Gastroesophageal sphincter (tissue), 4 donors: Measurements from ENCODE around the gene BAD. TPM values are rescaled to one million over a fixed set of nuclear protein-coding genes. Genes with fewer than 3 reads are reported as not detected.
"Not testable (repeated sequence)": the region's sequence is repeated elsewhere in the genome, so short reads cannot be mapped to it uniquely, and the experiment has no call there.

ENCODE experiments used
- ATAC-seq: fragments of 150-250 bp; one replicate; pipeline ENCODE4 v1.9.1; 2016; ENCODE audit warnings: mild to moderate bottlenecking, moderate library complexity
- H3K27ac ChIP-seq, 4 donors: fragments of 200-600 bp; sonication (generic) in 3 of 4; 1 replicate in 3 of 4; 2 replicates in 1 of 4; pipeline ENCODE4 v1.5.1; 2016 to 2019
- H3K27me3 ChIP-seq: fragments of 200-600 bp; sonication (generic); one replicate; pipeline ENCODE4 v1.5.1; 2019
- H3K36me3 ChIP-seq, 2 donors: fragments of 200-600 bp; sonication (generic); one replicate each; pipeline ENCODE4 v1.5.1; 2019; ENCODE audit warnings: control low read depth in 1 of 2
- H3K4me1 ChIP-seq, 3 donors: fragments of 200-600 bp; sonication (generic); 1 replicate in 2 of 3; 2 replicates in 1 of 3; pipeline ENCODE4 v1.5.1; 2016 to 2019; ENCODE audit warnings: control low read depth in 2 of 3
- H3K4me3 ChIP-seq, 2 donors: fragments of 200-600 bp; sonication (generic); one replicate each; pipeline ENCODE4 v1.5.1; 2019; ENCODE audit warnings: mild to moderate bottlenecking in 1 of 2, moderate library complexity in 1 of 2
- H3K9me3 ChIP-seq, 3 donors: fragments of 200-600 bp; sonication (generic); one replicate each; pipeline ENCODE4 v1.5.1; 2017 to 2019; ENCODE audit warnings: control low read depth in 2 of 3
- CTCF ChIP-seq, 4 experiments: fragments of 200-600 bp in 2 of 4; fragments of 450-650 bp in 2 of 4; sonication (generic) in 1 of 4; IDR thresholded peaks; one replicate each; pipeline ENCODE4 v1.5.1; 2017 to 2019; ENCODE audit warnings: antibody characterized with exemption in 4 of 4, mild to moderate bottlenecking in 2 of 4, moderate library complexity in 2 of 4
- EP300 ChIP-seq: sonication (generic); formaldehyde crosslinking; IDR thresholded peaks from one replicate; pipeline ENCODE4 v1.6.1; 2017; ENCODE audit warnings: antibody characterized with exemption, mild to moderate bottlenecking
- POLR2A ChIP-seq, 2 donors: fragments of 450-650 bp; IDR thresholded peaks; one replicate each; pipeline ENCODE4 v1.6.1; 2017; ENCODE audit warnings: antibody characterized with exemption in 2 of 2, mild to moderate bottlenecking in 2 of 2, moderate library complexity in 1 of 2
- POLR2AphosphoS5 ChIP-seq: sonication (generic); formaldehyde crosslinking; IDR thresholded peaks from one replicate; pipeline ENCODE4 v1.6.1; 2017; ENCODE audit warnings: antibody characterized with exemption
- WGBS, 2 donors: methylation state at CpG; one replicate each; pipeline ENCODE4 v1.1.5; 2018; ENCODE audit warnings: low coverage in 1 of 2; 5-methylcytosine and 5-hydroxymethylcytosine counted together
- total RNA-seq, 4 donors: library from RNA; depleted of rRNA; stranded (reverse); fragments of >200 nt; gene quantifications; one replicate each; pipeline ENCODE4 v1.1.0, GENCODE V29; 2016

The BAD gene
- total RNA-seq, 4 donors from 2014 or later: 97.1 to 156 (median 135) TPM

- no peak for ATAC-seq
- H3K36me3 ChIP-seq: peaks cover 0 to 57% of the 10 kb centered on the region in 2 donors
- H3K27me3 ChIP-seq: no peaks in the 10 kb centered on the region
- H3K9me3 ChIP-seq: no peaks in the 10 kb centered on the region
- 8 to 25% methylated on average over 9 to 10 of the region's 19 CpGs for WGBS, 2 donors
- H3K4me3 ChIP-seq: peak overlapping the region; percentile 44 to 89
- no peak for TF ChIP-seq POLR2A (IDR thresholded peaks at IDR 0.05)
- no peak for TF ChIP-seq EP300
- no peak for TF ChIP-seq POLR2AphosphoS5
- TF ChIP-seq CTCF (IDR thresholded peaks at IDR 0.05): no peak
- peak overlapping the region; percentile 78 to 97 (median 96) for H3K27ac ChIP-seq
- peaks cover 0 to 40% (median 14%) of the 10 kb centered on the region in 3 donors for H3K4me1 ChIP-seq
Observed at GRCh38 chr11:64318766-64319761, 34.6 kb upstream of the BAD start.

GRCh38 chr11:64317961-64318765 lies 33.7 kb upstream of the BAD start, which contains the start of gene PRDX5:
Gene PRDX5 (plus strand): TSS chr11:64318121. CDS start chr11:64318216, 95 bp downstream.
- Histone ChIP-seq H3K36me3 (peaks cover 0 to 65% of the 10 kb centered on the region in 2 donors), H3K27me3 (no peaks in the 10 kb centered on the region), H3K27ac (peak within 1 kb of the TSS; percentile 78 to 97 (median 96)), H3K4me1 (peaks cover 0 to 49% (median 14%) of the 10 kb centered on the region in 3 donors), H3K9me3 (no peaks in the 10 kb centered on the region), H3K4me3 (peak within 1 kb of the TSS; percentile 44 to 89)
- 0% methylated on average over 6 to 15 of the region's 61 CpGs for WGBS, 2 donors
- peak; percentile 87 for TF ChIP-seq POLR2AphosphoS5
- TF ChIP-seq CTCF (IDR thresholded peaks at IDR 0.05): peak in 3 of 4 experiments; percentile 42 to 74 (median 49)
- peak; percentile 83 to 86 for TF ChIP-seq POLR2A (IDR thresholded peaks at IDR 0.05)
- no peak for TF ChIP-seq EP300
- ATAC-seq: peak; percentile 93

- no peak for TF ChIP-seq CTCF (IDR thresholded peaks at IDR 0.05)
- TF ChIP-seq POLR2A (IDR thresholded peaks at IDR 0.05): peak; percentile 80 to 84
- no peak for TF ChIP-seq EP300
- TF ChIP-seq POLR2AphosphoS5: peak; percentile 95
- peaks cover 0 to 56% (median 14%) of the 10 kb centered on the region in 3 donors for H3K4me1 ChIP-seq
- whole genome bisulfite sequencing, 2 donors: 0 to 2% methylated on average over 1 to 11 of the region's 43 CpGs
Observed at GRCh38 chr11:64317325-64317960, 33.0 kb upstream of the BAD start, which contains the start of gene TRMT112. Gene TRMT112 (minus strand): TSS chr11:64317559. CDS start chr11:64317526, 33 bp downstream.

GRCh38 chr11:64316672-64317324 lies 32.3 kb upstream of the BAD start:
- 14 to 26% methylated on average over 6 to 8 of the region's 32 CpGs for WGBS, 2 donors
- TF ChIP-seq POLR2A (IDR thresholded peaks at IDR 0.05) (no peak), POLR2AphosphoS5 (no peak), CTCF (IDR thresholded peaks at IDR 0.05) (no peak), EP300 (no peak)
- Histone ChIP-seq H3K9me3 (no peaks in the 10 kb centered on the region), H3K4me1 (peaks cover 0 to 59% (median 14%) of the 10 kb centered on the region in 3 donors), H3K4me3 (peak overlapping the region; percentile 44 to 89), H3K27ac (peak overlapping the region; percentile 78 to 97 (median 96)), H3K36me3 (peaks cover 0 to 52% of the 10 kb centered on the region in 2 donors), H3K27me3 (no peaks in the 10 kb centered on the region)
- no peak for ATAC-seq

More at GRCh38 chr11:64317325-64317960, 33.0 kb upstream of the BAD start, which contains the start of gene TRMT112:
- H3K36me3 ChIP-seq: peaks cover 0 to 58% of the 10 kb centered on the region in 2 donors
- H3K9me3 ChIP-seq: no peaks in the 10 kb centered on the region
- no peaks in the 10 kb centered on the region for H3K27me3 ChIP-seq
- peak within 1 kb of the TSS; percentile 78 to 97 (median 96) for H3K27ac ChIP-seq
- peak within 1 kb of the TSS; percentile 44 to 89 for H3K4me3 ChIP-seq
- peak; percentile 89 for ATAC-seq

- 73% methylated on average over 4 of the region's 25 CpGs; no CpG with 5 or more reads in 1 of the 2 donors for WGBS, 2 donors
- H3K4me3 ChIP-seq: peak overlapping the region in 1 of 2 donors; percentile 89
- ATAC-seq: not testable (repeated sequence)
Observed at GRCh38 chr11:64315667-64316526, 31.4 kb upstream of the BAD start.

More at GRCh38 chr11:64315667-64316526, 31.4 kb upstream of the BAD start:
- Histone ChIP-seq H3K4me1 (peaks cover 0 to 59% (median 14%) of the 10 kb centered on the region in 3 donors), H3K36me3 (peaks cover 0 to 43% of the 10 kb centered on the region in 2 donors), H3K27ac (peak overlapping the region in 3 of 4 donors; percentile 95 to 97 (median 96))
- H3K27me3 ChIP-seq, H3K9me3 ChIP-seq: not testable (repeated sequence)
